Natural killer cell (primary cell): ENCODE results near the gene FAAP100. TPM values are rescaled to one million over a fixed set of nuclear protein-coding genes. Genes with fewer than 3 reads are reported as not detected.

Experiments
- ATAC-seq, 3 donors: fragments of 150-1000 bp in 2 of 3; fragments of 200-7000 bp in 1 of 3; cut with Tn5 transposase; 1 replicate in 1 of 3; 2 replicates in 2 of 3; pipeline ENCODE4 v1.10.0; 2021; ENCODE audit warnings: mild to moderate bottlenecking in 2 of 3, moderate library complexity in 2 of 3
- DNase-seq, 2 donors: peaks; one replicate each; pipeline versions ENCODE4 v3.0.0 to v3.0.0-alpha.2; 2013 to 2021; ENCODE audit warnings: mixed read lengths in 1 of 2
- H3K27ac ChIP-seq: one replicate; pipeline ENCODE4 v1.5.1; 2013; ENCODE audit warnings: mild to moderate bottlenecking, low read length
- H3K27me3 ChIP-seq: one replicate; pipeline ENCODE4 v1.6.1; 2013; ENCODE audit warnings: low read length; ENCODE audit not compliant: control insufficient read depth, insufficient read depth
- H3K36me3 ChIP-seq: one replicate; pipeline ENCODE4 v1.6.1; 2013; ENCODE audit warnings: low read length; ENCODE audit not compliant: control insufficient read depth, insufficient read depth
- H3K4me1 ChIP-seq: one replicate; pipeline ENCODE4 v1.6.1; 2013; ENCODE audit warnings: low read length; ENCODE audit not compliant: control insufficient read depth, insufficient read depth
- H3K4me3 ChIP-seq: one replicate; pipeline ENCODE4 v1.5.1; 2013; ENCODE audit warnings: low read length
- H3K9me3 ChIP-seq: one replicate; pipeline ENCODE4 v1.6.1; 2013; ENCODE audit warnings: low read length; ENCODE audit not compliant: control insufficient read depth, insufficient read depth
- H3K27ac Mint-ChIP-seq, 2 donors: one replicate each; pipeline ENCODE4 v1.8.0; 2022; ENCODE audit warnings: mild to moderate bottlenecking in 2 of 2, mixed read lengths in 2 of 2, moderate library complexity in 1 of 2
- H3K27me3 Mint-ChIP-seq, 2 donors: one replicate each; pipeline ENCODE4 v1.8.0; 2022; ENCODE audit warnings: low read depth in 2 of 2, mixed read lengths in 2 of 2
- H3K36me3 Mint-ChIP-seq: one replicate; pipeline ENCODE4 v1.8.0; 2022; ENCODE audit warnings: mixed read lengths
- H3K4me1 Mint-ChIP-seq, 2 donors: one replicate each; pipeline ENCODE4 v1.8.0; 2022; ENCODE audit warnings: mixed read lengths in 2 of 2
- H3K4me3 Mint-ChIP-seq: one replicate; pipeline ENCODE4 v1.8.0; 2022; ENCODE audit warnings: mild to moderate bottlenecking, moderate library complexity, mixed read lengths
- H3K9me3 Mint-ChIP-seq, 2 donors: one replicate each; pipeline ENCODE4 v1.8.0; 2022; ENCODE audit warnings: mixed read lengths in 2 of 2
- WGBS: methylation state at CpG from one replicate; pipeline ENCODE4 v1.1.7; 2013; ENCODE audit warnings: missing lambda C conversion rate; ENCODE audit not compliant: insufficient coverage; 5-methylcytosine and 5-hydroxymethylcytosine counted together
- intact Hi-C: fragments of 100-400 bp; cut with micrococcal nuclease; formaldehyde crosslinking; loops from one replicate; pipeline ENCODE4 v1.14.2; 2022
- total RNA-seq, 4 donors: library from RNA; stranded (reverse); fragments of 120-200 nt in 1 of 4; gene quantifications; one replicate each; pipeline versions ENCODE4 v1.2.3 to v1.2.4, GENCODE V29; 2013 to 2022
- TF ChIP-seq, protein P1 (sequence below): fragments of 200-600 bp; IDR thresholded peaks from one replicate; pipeline ENCODE4 v1.8.0; 2022; ENCODE audit warnings: antibody characterized with exemption

Gene FAAP100
- total RNA-seq, 3 donors from 2014 or later (not counting 1 experiment from before 2014, with no cell fraction given), result 31.8 to 34.5 (median 33.1) TPM

GRCh38 chr17:81516439-81516838 lies 35.7 kb downstream of the FAAP100 start:
- Histone ChIP-seq H3K4me1 (peaks cover 63% of the 10 kb centered on the region), H3K4me3 (no peak overlapping the region), H3K9me3 (no peaks in the 10 kb centered on the region), H3K27ac (peak overlapping the region; percentile 67), H3K36me3 (peaks cover 6% of the 10 kb centered on the region), H3K27me3 (no peaks in the 10 kb centered on the region)
- Mint-ChIP-seq H3K4me1 (peaks cover 31 to 44% of the 10 kb centered on the region in 2 donors), H3K4me3 (peak overlapping the region; percentile 37), H3K27me3 (no peaks in the 10 kb centered on the region), H3K36me3 (peaks cover 5% of the 10 kb centered on the region), H3K27ac (peak overlapping the region; percentile 86 to 91), H3K9me3 (no peaks in the 10 kb centered on the region)
- ATAC-seq (no peak), DNase-seq (no peak)
- intact Hi-C loops, result loop anchor here (10.0 kb wide), 1 partner anchor 88 kb away; no protein-coding TSS in a partner anchor
- TF ChIP-seq, protein P1, sequence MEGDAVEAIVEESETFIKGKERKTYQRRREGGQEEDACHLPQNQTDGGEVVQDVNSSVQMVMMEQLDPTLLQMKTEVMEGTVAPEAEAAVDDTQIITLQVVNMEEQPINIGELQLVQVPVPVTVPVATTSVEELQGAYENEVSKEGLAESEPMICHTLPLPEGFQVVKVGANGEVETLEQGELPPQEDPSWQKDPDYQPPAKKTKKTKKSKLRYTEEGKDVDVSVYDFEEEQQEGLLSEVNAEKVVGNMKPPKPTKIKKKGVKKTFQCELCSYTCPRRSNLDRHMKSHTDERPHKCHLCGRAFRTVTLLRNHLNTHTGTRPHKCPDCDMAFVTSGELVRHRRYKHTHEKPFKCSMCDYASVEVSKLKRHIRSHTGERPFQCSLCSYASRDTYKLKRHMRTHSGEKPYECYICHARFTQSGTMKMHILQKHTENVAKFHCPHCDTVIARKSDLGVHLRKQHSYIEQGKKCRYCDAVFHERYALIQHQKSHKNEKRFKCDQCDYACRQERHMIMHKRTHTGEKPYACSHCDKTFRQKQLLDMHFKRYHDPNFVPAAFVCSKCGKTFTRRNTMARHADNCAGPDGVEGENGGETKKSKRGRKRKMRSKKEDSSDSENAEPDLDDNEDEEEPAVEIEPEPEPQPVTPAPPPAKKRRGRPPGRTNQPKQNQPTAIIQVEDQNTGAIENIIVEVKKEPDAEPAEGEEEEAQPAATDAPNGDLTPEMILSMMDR, result no peak
- 83% methylated on average over 4 of the region's 4 CpGs for WGBS

- peak overlapping the region; percentile 86 to 91 for H3K27ac Mint-ChIP-seq
- H3K4me3 ChIP-seq, result peak overlapping the region; percentile 86
- WGBS, result 55% methylated on average over 18 of the region's 19 CpGs
- peaks cover 14% of the 10 kb centered on the region for H3K36me3 Mint-ChIP-seq
- H3K4me1 Mint-ChIP-seq, result peaks cover 40 to 52% of the 10 kb centered on the region in 2 donors
- H3K9me3 Mint-ChIP-seq, result no peaks in the 10 kb centered on the region
- ATAC-seq, result no peak
- DNase-seq, result no peak
- peaks cover 15% of the 10 kb centered on the region for H3K36me3 ChIP-seq
- peak overlapping the region; percentile 93 for H3K4me3 Mint-ChIP-seq
- no peaks in the 10 kb centered on the region for H3K27me3 Mint-ChIP-seq
- no peaks in the 10 kb centered on the region for H3K27me3 ChIP-seq
- TF ChIP-seq, protein P1, result no peak
- peak overlapping the region; percentile 86 for H3K27ac ChIP-seq
- no peaks in the 10 kb centered on the region for H3K9me3 ChIP-seq
- peaks cover 72% of the 10 kb centered on the region for H3K4me1 ChIP-seq
- intact Hi-C loops, result loop anchor here (10.0 kb wide), 1 partner anchor 89 kb away; no protein-coding TSS in a partner anchor
Observed at GRCh38 chr17:81515530-81516041, 36.6 kb downstream of the FAAP100 start.

- Histone ChIP-seq H3K27ac (peak overlapping the region; percentile 86), H3K27me3 (no peaks in the 10 kb centered on the region), H3K4me3 (peak overlapping the region; percentile 86), H3K9me3 (no peaks in the 10 kb centered on the region), H3K36me3 (peaks cover 21% of the 10 kb centered on the region), H3K4me1 (peaks cover 73% of the 10 kb centered on the region)
- ATAC-seq (peak; percentile 39 to 44 (median 39)), DNase-seq (peak; percentile 67 to 78)
- TF ChIP-seq, protein P1, result no peak
- peaks cover 46 to 59% of the 10 kb centered on the region in 2 donors for H3K4me1 Mint-ChIP-seq
- H3K27me3 Mint-ChIP-seq, result no peaks in the 10 kb centered on the region
- under 1% methylated on average over 82 of the region's 82 CpGs for WGBS
- no peaks in the 10 kb centered on the region for H3K9me3 Mint-ChIP-seq
- peak overlapping the region; percentile 93 for H3K4me3 Mint-ChIP-seq
- peak overlapping the region; percentile 86 to 91 for H3K27ac Mint-ChIP-seq
- peaks cover 20% of the 10 kb centered on the region for H3K36me3 Mint-ChIP-seq
- intact Hi-C loops, result loop anchor here (5.0 to 10.0 kb wide), 2 partner anchors 90 to 1708 kb away; no protein-coding TSS in a partner anchor
Observed at GRCh38 chr17:81514739-81515529, 37.2 kb downstream of the FAAP100 start.
